Neural progenitor cell (in vitro differentiated cells): ENCODE data around the gene DTWD2. TPM values are rescaled to one million over a fixed set of nuclear protein-coding genes. Genes with fewer than 3 reads are reported as not detected.
"Not testable (repeated sequence)": the region's sequence is repeated elsewhere in the genome, so short reads cannot be mapped to it uniquely, and the experiment has no call there.

ENCODE experiments used
- DNase-seq: peaks from one replicate; pipeline ENCODE4 v3.0.0-alpha.2; 2016; ENCODE audit warnings: low spot score
- H2AFZ ChIP-seq: fragments of 200-600 bp; sonication (generic); replicated peaks from 2 replicates; pipeline ENCODE4 v1.6.1; 2016; ENCODE audit warnings: antibody characterized with exemption
- H3F3A ChIP-seq: fragments of 200-600 bp; sonication (generic); 2 replicates; pipeline ENCODE4 v1.6.1; 2016; ENCODE audit warnings: antibody characterized with exemption, low read depth
- H3K27ac ChIP-seq: fragments of 200-600 bp; sonication (generic); 2 replicates; pipeline ENCODE4 v1.5.1; 2016; ENCODE audit warnings: mild to moderate bottlenecking
- H3K27me3 ChIP-seq: fragments of 200-600 bp; sonication (generic); 2 replicates; pipeline ENCODE4 v1.6.1; 2016; ENCODE audit warnings: mild to moderate bottlenecking, moderate library complexity
- H3K36me3 ChIP-seq: fragments of 200-600 bp; sonication (generic); 2 replicates; pipeline ENCODE4 v1.5.1; 2016
- H3K4me1 ChIP-seq: fragments of 200-600 bp; sonication (generic); 2 replicates; pipeline ENCODE4 v1.6.1; 2016; ENCODE audit warnings: mixed run types
- H3K4me2 ChIP-seq: fragments of 200-600 bp; sonication (generic); 2 replicates; pipeline ENCODE4 v1.6.1; 2016
- H3K4me3 ChIP-seq: fragments of 200-600 bp; sonication (generic); 2 replicates; pipeline ENCODE4 v1.5.1; 2016
- H3K79me2 ChIP-seq: fragments of 200-600 bp; sonication (generic); 2 replicates; pipeline ENCODE4 v1.6.1; 2016; ENCODE audit warnings: low read depth
- H3K9ac ChIP-seq: fragments of 200-600 bp; sonication (generic); 2 replicates; pipeline ENCODE4 v1.6.1; 2016
- H3K9me3 ChIP-seq: fragments of 200-600 bp; sonication (generic); 2 replicates; pipeline ENCODE4 v1.5.1; 2016; ENCODE audit warnings: low read depth
- H4K20me1 ChIP-seq: fragments of 200-600 bp; sonication (generic); 2 replicates; pipeline ENCODE4 v1.6.1; 2016; ENCODE audit warnings: low read depth
- H3K27ac Mint-ChIP-seq: 3 replicates; pipeline ENCODE4 v1.8.0; 2021; ENCODE audit warnings: mixed read lengths
- H3K27me3 Mint-ChIP-seq: 2 replicates; pipeline ENCODE4 v1.8.0; 2022; ENCODE audit warnings: low read depth, mild to moderate bottlenecking, inconsistent platforms, moderate library complexity, mixed read lengths; ENCODE audit not compliant: insufficient read depth
- H3K36me3 Mint-ChIP-seq: 3 replicates; pipeline ENCODE4 v1.8.0; 2021; ENCODE audit warnings: mixed read lengths
- H3K4me1 Mint-ChIP-seq: 3 replicates; pipeline ENCODE4 v1.8.0; 2021; ENCODE audit warnings: mixed read lengths
- H3K4me3 Mint-ChIP-seq: 3 replicates; pipeline ENCODE4 v1.8.0; 2021; ENCODE audit warnings: mild to moderate bottlenecking, moderate library complexity, mixed read lengths
- H3K9me3 Mint-ChIP-seq: 3 replicates; pipeline ENCODE4 v1.8.0; 2020; ENCODE audit warnings: mixed read lengths
- EZH2 ChIP-seq: fragments of 200-600 bp; sonication (generic); IDR thresholded peaks from 2 replicates; pipeline ENCODE4 v1.6.1; 2017; ENCODE audit warnings: antibody characterized with exemption, mild to moderate bottlenecking, moderate library complexity
- EZH2phosphoT487 ChIP-seq: fragments of 200-600 bp; sonication (generic); IDR thresholded peaks from 2 replicates; pipeline ENCODE4 v1.6.1; 2017; ENCODE audit warnings: antibody characterized with exemption
- total RNA-seq: library from RNA; depleted of rRNA; stranded (reverse); fragments of >200 nt; gene quantifications from 2 replicates; pipeline ENCODE4 v1.2.3, GENCODE V29; 2015; ENCODE audit warnings: low replicate concordance
- TF ChIP-seq, protein P1 (sequence below): fragments of 200-600 bp; sonication (generic); IDR thresholded peaks from 2 replicates; pipeline ENCODE4 v1.5.1; 2017; ENCODE audit warnings: antibody characterized with exemption, mild to moderate bottlenecking

DTWD2 gene
- total RNA-seq, 1 donor from 2014 or later, result 10.4 TPM

DNA sequence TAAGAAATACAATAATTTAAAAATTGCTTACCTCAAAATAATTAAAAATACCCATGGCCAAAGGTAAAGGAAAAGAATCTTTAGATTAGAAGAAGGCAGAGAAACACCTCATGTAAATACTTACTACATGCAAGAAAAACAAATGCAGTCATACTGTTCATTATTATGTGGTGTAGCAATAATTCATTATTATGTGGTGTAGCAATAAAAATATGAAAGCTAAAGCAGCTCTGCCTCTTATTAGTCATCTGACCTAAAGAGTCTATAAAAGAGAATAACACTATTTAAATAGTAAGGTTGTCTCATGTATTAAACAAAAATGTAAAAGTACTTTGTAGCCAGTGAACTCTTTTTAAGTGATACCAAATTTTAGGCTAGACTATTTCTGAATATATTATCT, 6.6 kb downstream of the DTWD2 start:
- Mint-ChIP-seq H3K36me3 (peaks cover 5% of the 10 kb centered on the region), H3K27me3 (no peaks in the 10 kb centered on the region), H3K9me3 (peaks cover 19% of the 10 kb centered on the region), H3K4me3 (no peak overlapping the region), H3K27ac (no peak overlapping the region), H3K4me1 (no peaks in the 10 kb centered on the region)
- no peaks in the 10 kb centered on the region for H3K27me3 ChIP-seq
- no peak overlapping the region for H3K4me3 ChIP-seq
- no peaks in the 10 kb centered on the region for H3F3A ChIP-seq
- H3K9ac ChIP-seq, result no peak overlapping the region
- H3K36me3 ChIP-seq, result no peaks in the 10 kb centered on the region
- no peaks in the 10 kb centered on the region for H3K4me1 ChIP-seq
- H3K27ac ChIP-seq, result no peak overlapping the region
- H2AFZ ChIP-seq, result no peak overlapping the region
- H4K20me1 ChIP-seq, result no peaks in the 10 kb centered on the region
- TF ChIP-seq EZH2phosphoT487, result no peak
- no peak for TF ChIP-seq EZH2
- TF ChIP-seq, protein P1, sequence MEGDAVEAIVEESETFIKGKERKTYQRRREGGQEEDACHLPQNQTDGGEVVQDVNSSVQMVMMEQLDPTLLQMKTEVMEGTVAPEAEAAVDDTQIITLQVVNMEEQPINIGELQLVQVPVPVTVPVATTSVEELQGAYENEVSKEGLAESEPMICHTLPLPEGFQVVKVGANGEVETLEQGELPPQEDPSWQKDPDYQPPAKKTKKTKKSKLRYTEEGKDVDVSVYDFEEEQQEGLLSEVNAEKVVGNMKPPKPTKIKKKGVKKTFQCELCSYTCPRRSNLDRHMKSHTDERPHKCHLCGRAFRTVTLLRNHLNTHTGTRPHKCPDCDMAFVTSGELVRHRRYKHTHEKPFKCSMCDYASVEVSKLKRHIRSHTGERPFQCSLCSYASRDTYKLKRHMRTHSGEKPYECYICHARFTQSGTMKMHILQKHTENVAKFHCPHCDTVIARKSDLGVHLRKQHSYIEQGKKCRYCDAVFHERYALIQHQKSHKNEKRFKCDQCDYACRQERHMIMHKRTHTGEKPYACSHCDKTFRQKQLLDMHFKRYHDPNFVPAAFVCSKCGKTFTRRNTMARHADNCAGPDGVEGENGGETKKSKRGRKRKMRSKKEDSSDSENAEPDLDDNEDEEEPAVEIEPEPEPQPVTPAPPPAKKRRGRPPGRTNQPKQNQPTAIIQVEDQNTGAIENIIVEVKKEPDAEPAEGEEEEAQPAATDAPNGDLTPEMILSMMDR, result no peak
- H3K4me2 ChIP-seq, result no peak overlapping the region
- H3K9me3 ChIP-seq, result no peaks in the 10 kb centered on the region
- DNase-seq, result no peak
- no peaks in the 10 kb centered on the region for H3K79me2 ChIP-seq

DNA sequence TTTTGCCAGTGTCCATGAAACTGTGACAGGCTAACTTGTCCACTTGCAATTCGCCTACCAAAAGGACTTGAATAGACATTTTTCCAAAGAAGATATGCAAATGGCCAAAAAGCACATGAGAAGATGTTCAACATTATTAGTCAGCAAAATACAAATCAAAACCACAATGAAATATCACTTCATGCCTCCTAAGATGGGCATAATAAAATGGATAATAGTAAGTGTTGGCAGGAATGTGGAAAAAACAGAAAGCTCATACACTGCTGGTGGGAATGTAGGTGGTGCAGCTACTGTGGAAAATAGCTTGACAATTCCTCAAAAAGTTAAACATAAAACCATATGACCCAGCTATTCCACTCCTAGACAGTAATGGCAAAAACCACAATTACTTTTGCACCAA, 7.9 kb downstream of the DTWD2 start:
- H3K36me3 Mint-ChIP-seq, result peaks cover 11% of the 10 kb centered on the region
- no peak overlapping the region for H3K27ac ChIP-seq
- H3K27ac Mint-ChIP-seq, result no peak overlapping the region
- H3K4me2 ChIP-seq, result no peak overlapping the region
- no peaks in the 10 kb centered on the region for H3K79me2 ChIP-seq
- no peak for DNase-seq
- H3K27me3 ChIP-seq, result no peaks in the 10 kb centered on the region
- peaks cover 31% of the 10 kb centered on the region for H3K9me3 Mint-ChIP-seq
- no peaks in the 10 kb centered on the region for H3F3A ChIP-seq
- H3K36me3 ChIP-seq, result no peaks in the 10 kb centered on the region
- H3K4me3 ChIP-seq, result no peak overlapping the region
- H4K20me1 ChIP-seq, result no peaks in the 10 kb centered on the region
- no peaks in the 10 kb centered on the region for H3K4me1 ChIP-seq
- no peaks in the 10 kb centered on the region for H3K9me3 ChIP-seq
- H3K27me3 Mint-ChIP-seq, result no peaks in the 10 kb centered on the region
- no peak overlapping the region for H2AFZ ChIP-seq
- no peak overlapping the region for H3K9ac ChIP-seq
- no peaks in the 10 kb centered on the region for H3K4me1 Mint-ChIP-seq
- TF ChIP-seq EZH2phosphoT487 (no peak), EZH2 (no peak)
- TF ChIP-seq, protein P1, result no peak
- H3K4me3 Mint-ChIP-seq, result no peak overlapping the region

DNA sequence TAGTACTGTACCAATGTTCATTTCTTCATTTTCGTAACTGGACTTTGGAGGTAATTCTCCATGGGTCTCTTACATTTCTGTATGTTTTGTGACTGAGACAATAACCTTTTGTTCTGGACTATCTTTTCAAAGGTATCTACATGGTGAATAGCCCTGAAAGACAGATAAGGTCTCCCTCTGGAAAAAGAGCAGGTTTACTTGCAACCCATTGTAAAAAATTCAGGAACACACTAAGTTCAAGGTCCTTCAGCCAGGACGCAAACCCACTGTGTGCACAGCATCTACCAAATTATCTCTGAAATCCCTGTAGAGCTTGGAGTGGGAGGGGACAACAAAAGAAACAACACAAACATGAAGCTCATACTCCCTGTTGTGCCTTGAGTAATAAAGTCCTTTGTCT, 8.3 kb downstream of the DTWD2 start:
- Mint-ChIP-seq H3K9me3 (peaks cover 31% of the 10 kb centered on the region), H3K36me3 (peaks cover 11% of the 10 kb centered on the region), H3K27ac (no peak overlapping the region), H3K4me1 (no peaks in the 10 kb centered on the region), H3K27me3 (no peaks in the 10 kb centered on the region), H3K4me3 (no peak overlapping the region)
- Histone ChIP-seq H3K9me3 (no peaks in the 10 kb centered on the region), H3K4me1 (no peaks in the 10 kb centered on the region), H3K27ac (no peak overlapping the region), H3K9ac (no peak overlapping the region), H2AFZ (no peak overlapping the region), H3K79me2 (no peaks in the 10 kb centered on the region), H4K20me1 (no peaks in the 10 kb centered on the region), H3K27me3 (no peaks in the 10 kb centered on the region), H3K36me3 (no peaks in the 10 kb centered on the region), H3K4me3 (no peak overlapping the region), H3F3A (no peaks in the 10 kb centered on the region), H3K4me2 (no peak overlapping the region)
- TF ChIP-seq EZH2 (no peak), EZH2phosphoT487 (no peak)
- TF ChIP-seq, protein P1, result no peak
- no peak for DNase-seq

DNA sequence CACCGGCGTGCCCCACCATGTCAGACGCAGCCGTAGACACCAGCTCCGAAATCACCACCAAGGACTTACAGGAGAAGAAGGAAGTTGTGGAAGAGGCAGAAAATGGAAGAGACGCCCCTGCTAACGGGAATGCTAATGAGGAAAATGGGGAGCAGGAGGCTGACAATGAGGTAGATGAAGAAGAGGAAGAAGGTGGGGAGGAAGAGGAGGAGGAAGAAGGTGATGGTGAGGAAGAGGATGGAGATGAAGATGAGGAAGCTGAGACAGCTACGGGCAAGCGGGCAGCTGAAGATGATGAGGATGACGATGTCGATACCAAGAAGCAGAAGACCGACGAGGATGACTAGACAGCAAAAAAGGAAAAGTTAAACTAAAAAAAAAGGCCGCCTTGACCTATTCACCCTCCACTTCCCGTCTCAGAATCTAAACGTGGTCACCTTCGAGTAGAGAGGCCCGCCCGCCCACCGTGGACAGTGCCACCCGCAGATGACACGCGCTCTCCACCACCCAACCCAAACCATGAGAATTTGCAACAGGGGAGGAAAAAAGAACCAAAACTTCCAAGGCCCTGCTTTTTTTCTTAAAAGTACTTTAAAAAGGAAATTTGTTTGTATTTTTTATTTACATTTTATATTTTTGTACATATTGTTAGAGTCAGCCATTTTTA, 14.4 kb downstream of the DTWD2 start:
- not testable (repeated sequence) for H3K4me3 Mint-ChIP-seq, H3K4me1 ChIP-seq, H3K4me2 ChIP-seq, H3K9ac ChIP-seq, H3K27me3 ChIP-seq, H3K27ac ChIP-seq, H3K4me1 Mint-ChIP-seq, H3K27me3 Mint-ChIP-seq, H3K27ac Mint-ChIP-seq, H2AFZ ChIP-seq, H3K9me3 ChIP-seq, H3K36me3 ChIP-seq, H4K20me1 ChIP-seq, H3K4me3 ChIP-seq, DNase-seq, H3F3A ChIP-seq, H3K79me2 ChIP-seq
- peaks cover 11% of the 10 kb centered on the region for H3K36me3 Mint-ChIP-seq
- peaks cover 44% of the 10 kb centered on the region for H3K9me3 Mint-ChIP-seq
